GM23248 (cell line): ENCODE data around the gene ELL2. TPM values are rescaled to one million over a fixed set of nuclear protein-coding genes. Genes with fewer than 3 reads are reported as not detected.

Source experiments
- DNase-seq: peaks from one replicate; pipeline ENCODE4 v3.0.0-alpha.2; 2015
- H2AFZ ChIP-seq: fragments of 200-600 bp; sonication (generic); 2 replicates; pipeline ENCODE4 v1.6.1; 2016; ENCODE audit warnings: antibody characterized with exemption
- H3F3A ChIP-seq: fragments of 200-600 bp; sonication (generic); 2 replicates; pipeline ENCODE4 v1.6.1; 2016; ENCODE audit warnings: mild to moderate bottlenecking, antibody characterized with exemption, mixed run types; ENCODE audit not compliant: insufficient read depth
- H3K27ac ChIP-seq: fragments of 200-600 bp; sonication (generic); 2 replicates; pipeline ENCODE4 v1.5.1; 2016; ENCODE audit warnings: mild to moderate bottlenecking
- H3K27me3 ChIP-seq: fragments of 200-600 bp; sonication (generic); replicated peaks from 2 replicates; pipeline ENCODE4 v1.6.1; 2016; ENCODE audit warnings: mild to moderate bottlenecking; ENCODE audit not compliant: insufficient read depth
- H3K36me3 ChIP-seq: fragments of 200-600 bp; sonication (generic); 2 replicates; pipeline ENCODE4 v1.6.1; 2016; ENCODE audit warnings: low read depth, mild to moderate bottlenecking
- H3K4me1 ChIP-seq: fragments of 200-600 bp; sonication (generic); 2 replicates; pipeline ENCODE4 v1.6.1; 2016; ENCODE audit warnings: mild to moderate bottlenecking; ENCODE audit not compliant: insufficient read depth
- H3K4me2 ChIP-seq: fragments of 200-600 bp; sonication (generic); one replicate; pipeline ENCODE4 v1.6.1; 2016; ENCODE audit warnings: mild to moderate bottlenecking; ENCODE audit not compliant: unreplicated experiment
- H3K4me3 ChIP-seq: fragments of 200-600 bp; sonication (generic); 2 replicates; pipeline ENCODE4 v1.5.1; 2016; ENCODE audit warnings: mild to moderate bottlenecking
- H3K79me2 ChIP-seq: fragments of 200-600 bp; sonication (generic); 2 replicates; pipeline ENCODE4 v1.6.1; 2016; ENCODE audit warnings: mild to moderate bottlenecking; ENCODE audit not compliant: insufficient read depth
- H3K9ac ChIP-seq: fragments of 200-600 bp; sonication (generic); 2 replicates; pipeline ENCODE4 v1.6.1; 2016; ENCODE audit warnings: mild to moderate bottlenecking
- H3K9me2 ChIP-seq: fragments of 200-600 bp; sonication (generic); 2 replicates; pipeline ENCODE4 v1.6.1; 2016; ENCODE audit warnings: mixed run types, mild to moderate bottlenecking, moderate library complexity; ENCODE audit not compliant: insufficient read depth
- H3K9me3 ChIP-seq: fragments of 200-600 bp; sonication (generic); one replicate; pipeline ENCODE4 v1.6.1; 2017; ENCODE audit warnings: low read depth
- H4K20me1 ChIP-seq: fragments of 200-600 bp; sonication (generic); 2 replicates; pipeline ENCODE4 v1.6.0; 2016; ENCODE audit not compliant: insufficient read depth
- EZH2 ChIP-seq: fragments of 200-600 bp; sonication (generic); IDR thresholded peaks from 2 replicates; pipeline ENCODE4 v1.6.1; 2018; ENCODE audit warnings: antibody characterized with exemption, mild to moderate bottlenecking; ENCODE audit not compliant: insufficient read depth, poor library complexity, severe bottlenecking
- EZH2phosphoT487 ChIP-seq: fragments of 200-600 bp; sonication (generic); IDR thresholded peaks from 2 replicates; pipeline ENCODE4 v1.6.1; 2018; ENCODE audit warnings: antibody characterized with exemption, moderate library complexity, mild to moderate bottlenecking, low read depth; ENCODE audit not compliant: insufficient read depth
- WGBS, 2 experiments: methylation state at CpG; one replicate each; pipeline ENCODE4 v1.1.6; 2015 to 2017; ENCODE audit warnings: low lambda C conversion rate in 2 of 2, low coverage in 1 of 2; ENCODE audit errors: missing lambda C conversion rate in 2 of 2; 5-methylcytosine and 5-hydroxymethylcytosine counted together
- in situ Hi-C: fragments of 300-500 bp; cut with MboI; formaldehyde crosslinking; loops from 2 replicates; pipeline ENCODE4 v1.15.0; 2020
- polyA plus RNA-seq: library from polyadenylated mRNA; unstranded; fragments of >200 nt; fragmentation: Nextera tagmentation; extraction: Ambion mirVana; gene quantifications from 2 replicates; pipeline ENCODE4 v1.2.1, GENCODE V29; 2016
- total RNA-seq: library from RNA; depleted of rRNA; stranded (reverse); fragments of >200 nt; shearing (Covaris generic); gene quantifications from 2 replicates; pipeline ENCODE4 v1.2.3, GENCODE V29; 2014

The ELL2 gene
- total and polyA plus RNA-seq, 2 experiments from 2014 or later = 159 to 243 TPM

- TF ChIP-seq EZH2 (no peak), EZH2phosphoT487 (no peak)
- peaks cover 99% of the 10 kb centered on the region for H3K79me2 ChIP-seq
- no peaks in the 10 kb centered on the region for H3K9me3 ChIP-seq
- peak overlapping the region; percentile 97 for H3K4me3 ChIP-seq
- H3K9me2 ChIP-seq = no peaks in the 10 kb centered on the region
- peaks cover 35% of the 10 kb centered on the region; the same call in 1 of the 2 replicates for H4K20me1 ChIP-seq
- H3K27me3 ChIP-seq = no peaks in the 10 kb centered on the region
- 46 to 52% methylated on average over 3 of the region's 3 CpGs for WGBS, 2 experiments
- H3K36me3 ChIP-seq = peaks cover 51% of the 10 kb centered on the region
- H3K4me1 ChIP-seq = peaks cover 37% of the 10 kb centered on the region
- peaks cover 74% of the 10 kb centered on the region for H3F3A ChIP-seq
- H2AFZ ChIP-seq = no peak overlapping the region
- DNase-seq = peak; percentile 71
- in situ Hi-C loops = loop anchor here (10.0 kb wide), 1 partner anchor 376 kb away; no protein-coding TSS in a partner anchor
- peak overlapping the region; percentile 98 for H3K9ac ChIP-seq
- peak overlapping the region; percentile 99 for H3K4me2 ChIP-seq
- peak overlapping the region; percentile 90 for H3K27ac ChIP-seq
Observed at GRCh38 chr5:95958310-95959014, 3.2 kb downstream of the ELL2 start.

DNA sequence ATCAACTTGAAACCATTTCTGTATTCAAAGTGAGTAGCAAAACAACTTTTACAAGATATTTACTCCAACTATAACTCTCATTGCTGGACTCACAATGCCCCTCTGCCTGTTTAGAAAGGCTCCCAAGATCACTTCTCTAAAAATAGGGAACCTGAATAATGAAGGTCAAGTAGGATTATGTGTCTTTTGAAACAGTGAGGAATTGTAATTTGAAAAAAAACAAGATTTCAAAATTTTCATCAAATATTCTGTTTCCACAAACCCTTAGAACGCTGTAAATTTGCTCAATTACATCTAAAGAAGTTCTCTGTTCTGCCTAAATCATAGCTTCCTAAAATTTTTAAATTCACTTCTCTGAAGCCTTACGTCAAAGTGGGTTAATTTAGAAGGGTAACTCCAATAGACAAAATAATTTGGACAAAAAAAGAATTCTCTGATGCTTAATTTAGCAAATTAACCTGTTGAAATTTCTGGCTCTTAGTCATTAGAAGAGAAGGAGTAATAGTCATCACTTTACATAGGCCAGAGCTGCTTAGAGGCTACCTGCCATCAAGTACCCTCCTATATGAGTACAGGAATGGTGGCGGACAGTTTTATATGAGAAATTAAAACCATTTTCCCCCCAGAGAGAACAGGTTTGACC, 4.0 kb downstream of the ELL2 start:
- H3K4me2 ChIP-seq = peak overlapping the region; percentile 99
- peaks cover 76% of the 10 kb centered on the region for H3F3A ChIP-seq
- H3K27ac ChIP-seq = peak overlapping the region; percentile 53
- H3K27me3 ChIP-seq = no peaks in the 10 kb centered on the region
- peaks cover 57% of the 10 kb centered on the region for H3K36me3 ChIP-seq
- in situ Hi-C loops = loop anchor here (10.0 kb wide), 1 partner anchor 377 kb away; no protein-coding TSS in a partner anchor
- H2AFZ ChIP-seq = no peak overlapping the region
- H3K9me2 ChIP-seq = no peaks in the 10 kb centered on the region
- WGBS, 2 experiments = 85 to 86% methylated on average over 3 of the region's 3 CpGs
- peak overlapping the region; percentile 98 for H3K9ac ChIP-seq
- peak overlapping the region; percentile 97 for H3K4me3 ChIP-seq
- no peak for DNase-seq
- H4K20me1 ChIP-seq = peaks cover 40% of the 10 kb centered on the region; the same call in 1 of the 2 replicates
- no peaks in the 10 kb centered on the region for H3K9me3 ChIP-seq
- H3K4me1 ChIP-seq = peaks cover 43% of the 10 kb centered on the region
- peaks cover 99% of the 10 kb centered on the region for H3K79me2 ChIP-seq
- TF ChIP-seq EZH2 = no peak

GRCh38 chr5:95956900-95957293, 4.8 kb downstream of the ELL2 start:
- H3K27ac ChIP-seq = peak overlapping the region; percentile 53
- H3K9ac ChIP-seq = peak overlapping the region; percentile 98
- in situ Hi-C loops = loop anchor here (10.0 kb wide), 1 partner anchor 378 kb away; no protein-coding TSS in a partner anchor
- no peaks in the 10 kb centered on the region for H3K9me3 ChIP-seq
- H3K79me2 ChIP-seq = peaks cover 99% of the 10 kb centered on the region
- H2AFZ ChIP-seq = no peak overlapping the region
- peak overlapping the region; percentile 97 for H3K4me3 ChIP-seq
- H3K9me2 ChIP-seq = no peaks in the 10 kb centered on the region
- peaks cover 43% of the 10 kb centered on the region; the same call in 1 of the 2 replicates for H4K20me1 ChIP-seq
- H3K36me3 ChIP-seq = peaks cover 60% of the 10 kb centered on the region
- peaks cover 51% of the 10 kb centered on the region for H3K4me1 ChIP-seq
- peaks cover 79% of the 10 kb centered on the region for H3F3A ChIP-seq
- no peaks in the 10 kb centered on the region for H3K27me3 ChIP-seq
- H3K4me2 ChIP-seq = peak overlapping the region; percentile 99
- TF ChIP-seq EZH2 (no peak), EZH2phosphoT487 (no peak)
- no peak for DNase-seq

DNA sequence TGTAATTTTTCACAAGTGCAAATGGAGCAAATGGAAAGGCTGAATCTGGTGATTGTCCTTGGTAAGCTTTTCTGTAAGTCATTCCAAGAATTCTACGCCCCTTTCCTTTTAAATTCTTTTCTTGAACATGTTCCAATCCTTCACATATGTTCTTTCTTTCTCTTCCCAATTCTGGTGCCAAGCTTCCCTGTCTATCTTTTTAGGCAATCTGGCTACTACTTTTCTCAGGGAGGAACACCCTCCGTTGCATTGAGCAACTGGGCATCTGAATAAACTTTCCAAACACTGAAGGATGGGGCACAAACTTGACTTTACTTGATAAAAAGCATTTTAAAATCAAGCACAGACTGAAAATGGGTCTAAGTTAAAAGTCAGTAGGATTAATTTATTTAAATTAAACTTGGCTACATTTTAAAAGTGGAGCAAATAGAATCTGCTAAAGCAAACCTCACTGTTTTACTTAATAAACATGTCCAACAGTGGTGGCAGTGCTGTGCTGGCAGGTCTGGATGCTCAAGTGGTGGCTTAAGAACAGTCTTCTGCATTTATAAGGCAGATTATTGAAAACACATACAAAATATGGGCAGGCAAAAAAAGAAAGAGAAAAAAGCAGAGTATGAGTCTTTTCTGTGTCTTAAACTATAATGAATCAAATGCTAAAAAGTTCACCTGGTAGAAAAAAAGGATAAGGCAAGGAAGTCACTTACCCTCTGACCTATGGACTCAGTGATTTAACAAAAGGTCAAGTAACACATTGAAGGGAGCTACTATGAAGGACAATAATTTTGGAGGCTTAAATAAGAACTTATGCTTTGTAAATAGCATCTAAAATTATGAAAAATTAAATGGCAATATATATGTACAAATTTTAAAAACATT, 5.4 kb downstream of the ELL2 start:
- H3K9ac ChIP-seq = peak overlapping the region; percentile 98
- H4K20me1 ChIP-seq = peaks cover 47% of the 10 kb centered on the region; the same call in 1 of the 2 replicates
- peaks cover 100% of the 10 kb centered on the region for H3K79me2 ChIP-seq
- peaks cover 85% of the 10 kb centered on the region for H3F3A ChIP-seq
- TF ChIP-seq EZH2phosphoT487 (no peak), EZH2 (no peak)
- H3K27me3 ChIP-seq = no peaks in the 10 kb centered on the region
- H3K27ac ChIP-seq = peak overlapping the region; percentile 53
- in situ Hi-C loops = loop anchor here (10.0 kb wide), 1 partner anchor 379 kb away; no protein-coding TSS in a partner anchor
- H3K4me2 ChIP-seq = peak overlapping the region; percentile 99
- no peaks in the 10 kb centered on the region for H3K9me3 ChIP-seq
- peak overlapping the region; percentile 97 for H3K4me3 ChIP-seq
- DNase-seq = peak; percentile 48
- H3K9me2 ChIP-seq = no peaks in the 10 kb centered on the region
- 6 to 8% methylated on average over 2 of the region's 2 CpGs for WGBS, 2 experiments
- no peak overlapping the region for H2AFZ ChIP-seq
- H3K4me1 ChIP-seq = peaks cover 58% of the 10 kb centered on the region
- H3K36me3 ChIP-seq = peaks cover 60% of the 10 kb centered on the region
